Measurements from ENCODE around the gene MLNR.

DNA sequence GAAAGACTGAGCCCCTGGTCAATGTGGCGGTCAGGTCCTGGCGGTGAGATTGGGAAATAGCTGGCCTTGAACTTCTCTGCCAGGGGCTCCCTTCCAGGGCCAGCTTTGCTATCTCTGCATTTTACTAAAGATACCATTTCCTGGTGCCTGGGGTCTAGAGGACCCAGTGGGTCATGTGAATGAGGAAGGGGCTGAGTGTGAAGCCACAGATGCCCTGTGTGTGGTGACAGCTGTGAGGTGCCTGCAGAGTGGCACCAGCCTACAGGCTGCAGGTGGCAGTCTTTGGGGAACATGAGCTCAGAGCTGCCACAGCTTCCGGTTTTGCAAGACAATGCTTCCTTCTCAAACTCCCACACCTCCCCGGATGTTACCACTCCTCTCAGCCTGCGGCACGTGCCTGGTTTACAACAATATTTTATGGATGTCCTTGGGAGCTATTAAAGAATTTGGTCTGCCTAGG is 5.2 kb upstream of the MLNR start:
- TF ChIP-seq CTCF (IDR thresholded peaks at IDR 0.05) (no peak), POLR2A (IDR thresholded peaks at IDR 0.05) (no peak), POLR2AphosphoS5 (IDR thresholded peaks at IDR 0.05) (no peak)

Data from breast epithelium (tissue), 3 donors.